Sigmoid colon (tissue), 7 donors: Measurements from ENCODE around the gene CUX1. TPM values are rescaled to one million over a fixed set of nuclear protein-coding genes. Genes with fewer than 3 reads are reported as not detected.

ENCODE experiments used
- DNase-seq: peaks from one replicate; pipeline ENCODE4 v3.0.0-alpha.2; 2019
- H3K27ac ChIP-seq, 4 donors: fragments of 200-600 bp; sonication (generic); one replicate each; pipeline ENCODE4 v1.5.1; 2016 to 2019; ENCODE audit warnings: mild to moderate bottlenecking in 1 of 4
- H3K27me3 ChIP-seq, 3 donors: fragments of 200-600 bp; sonication (generic); one replicate each; pipeline ENCODE4 v1.5.1; 2019; ENCODE audit warnings: mild to moderate bottlenecking in 1 of 3
- H3K36me3 ChIP-seq, 4 donors: fragments of 200-600 bp; sonication (generic); one replicate each; pipeline ENCODE4 v1.5.1; 2016 to 2019
- H3K4me1 ChIP-seq, 4 donors: fragments of 200-600 bp; sonication (generic); one replicate each; pipeline ENCODE4 v1.5.1; 2017 to 2019
- H3K4me3 ChIP-seq, 4 donors: fragments of 200-600 bp; sonication (generic); one replicate each; pipeline ENCODE4 v1.5.1; 2017 to 2019; ENCODE audit warnings: mild to moderate bottlenecking in 2 of 4, moderate library complexity in 1 of 4
- H3K9me3 ChIP-seq, 4 donors: fragments of 200-600 bp in 3 of 4; sonication (generic) in 3 of 4; one replicate each; pipeline versions ENCODE4 v1.5.1 to v1.6.1; 2013 to 2019
- CTCF ChIP-seq, 4 experiments: fragments of 450-650 bp in 3 of 4; fragments of 200-600 bp in 1 of 4; IDR thresholded peaks; one replicate each; pipeline ENCODE4 v1.5.1; 2016 to 2019; ENCODE audit warnings: antibody characterized with exemption in 4 of 4, mild to moderate bottlenecking in 3 of 4, moderate library complexity in 2 of 4
- EP300 ChIP-seq, 4 donors: sonication (generic); formaldehyde crosslinking; IDR thresholded peaks; one replicate each; pipeline ENCODE4 v1.6.1; 2017; ENCODE audit warnings: antibody characterized with exemption in 4 of 4
- POLR2A ChIP-seq, 2 donors: fragments of 450-650 bp; IDR thresholded peaks; one replicate each; pipeline ENCODE4 v1.6.1; 2016; ENCODE audit warnings: antibody characterized with exemption in 2 of 2, mild to moderate bottlenecking in 2 of 2, moderate library complexity in 2 of 2
- POLR2AphosphoS5 ChIP-seq, 4 donors: sonication (generic); formaldehyde crosslinking; IDR thresholded peaks; one replicate each; pipeline ENCODE4 v1.6.1; 2017; ENCODE audit warnings: antibody characterized with exemption in 4 of 4
- WGBS, 2 donors: extraction: QIAGEN DNeasy Blood & Tissue Kit; methylation state at CpG; one replicate each; pipeline ENCODE4 v1.1.7; 2013; 5-methylcytosine and 5-hydroxymethylcytosine counted together
- intact Hi-C: fragments of 100-400 bp; cut with DNase I; formaldehyde crosslinking; loops from one replicate; pipeline ENCODE4 v1.15.1; 2023
- polyA plus RNA-seq, 3 donors: library from polyadenylated mRNA; stranded (reverse); fragments of 200-250 nt; gene quantifications; one replicate each; pipeline ENCODE4 v1.2.3, GENCODE V29; 2013
- total RNA-seq, 4 donors: library from RNA; depleted of rRNA; stranded (reverse); fragments of >200 nt; gene quantifications; one replicate each; pipeline ENCODE4 v1.1.0, GENCODE V29; 2016
- donor health status: healthy with polysubstance abuse.
- donor health status: Bipolar disorder and iron deficiency.
- donor health status: healthy.

Gene CUX1
- total and polyA plus RNA-seq, 7 donors: 46.7 to 127 (median 49.9) TPM

- no peak for DNase-seq
- H3K4me1 ChIP-seq: peaks cover 0 to 14% (median 7%) of the 10 kb centered on the region in 4 donors
- H3K27ac ChIP-seq: no peak overlapping the region
- TF ChIP-seq POLR2AphosphoS5 (IDR thresholded peaks at IDR 0.05): no peak
- intact Hi-C loops: no loop called here
- H3K4me3 ChIP-seq: no peak overlapping the region
- no peaks in the 10 kb centered on the region for H3K27me3 ChIP-seq
- whole genome bisulfite sequencing, 2 donors: 92% methylated on average over 3 of the region's 3 CpGs
- H3K36me3 ChIP-seq: no peaks in the 10 kb centered on the region
- H3K9me3 ChIP-seq: no peaks in the 10 kb centered on the region
Measured at GRCh38 chr7:101782476-101782875, 35.0 kb upstream of the CUX1 start.

- H3K9me3 ChIP-seq: no peaks in the 10 kb centered on the region
- peaks cover 0 to 14% (median 7%) of the 10 kb centered on the region in 4 donors for H3K4me1 ChIP-seq
- no peak for TF ChIP-seq CTCF (IDR thresholded peaks at IDR 0.05)
- TF ChIP-seq EP300 (IDR thresholded peaks at IDR 0.05): no peak
- TF ChIP-seq POLR2AphosphoS5 (IDR thresholded peaks at IDR 0.05): no peak
- no peak for TF ChIP-seq POLR2A (IDR thresholded peaks at IDR 0.05)
- intact Hi-C loops: no loop called here
- 85 to 92% methylated on average over 3 of the region's 3 CpGs for WGBS, 2 donors
- H3K4me3 ChIP-seq: no peak overlapping the region
- no peaks in the 10 kb centered on the region for H3K27me3 ChIP-seq
- H3K36me3 ChIP-seq: no peaks in the 10 kb centered on the region
- no peak overlapping the region for H3K27ac ChIP-seq
- DNase-seq: no peak
Measured at GRCh38 chr7:101782896-101783295, 34.5 kb upstream of the CUX1 start.

DNA sequence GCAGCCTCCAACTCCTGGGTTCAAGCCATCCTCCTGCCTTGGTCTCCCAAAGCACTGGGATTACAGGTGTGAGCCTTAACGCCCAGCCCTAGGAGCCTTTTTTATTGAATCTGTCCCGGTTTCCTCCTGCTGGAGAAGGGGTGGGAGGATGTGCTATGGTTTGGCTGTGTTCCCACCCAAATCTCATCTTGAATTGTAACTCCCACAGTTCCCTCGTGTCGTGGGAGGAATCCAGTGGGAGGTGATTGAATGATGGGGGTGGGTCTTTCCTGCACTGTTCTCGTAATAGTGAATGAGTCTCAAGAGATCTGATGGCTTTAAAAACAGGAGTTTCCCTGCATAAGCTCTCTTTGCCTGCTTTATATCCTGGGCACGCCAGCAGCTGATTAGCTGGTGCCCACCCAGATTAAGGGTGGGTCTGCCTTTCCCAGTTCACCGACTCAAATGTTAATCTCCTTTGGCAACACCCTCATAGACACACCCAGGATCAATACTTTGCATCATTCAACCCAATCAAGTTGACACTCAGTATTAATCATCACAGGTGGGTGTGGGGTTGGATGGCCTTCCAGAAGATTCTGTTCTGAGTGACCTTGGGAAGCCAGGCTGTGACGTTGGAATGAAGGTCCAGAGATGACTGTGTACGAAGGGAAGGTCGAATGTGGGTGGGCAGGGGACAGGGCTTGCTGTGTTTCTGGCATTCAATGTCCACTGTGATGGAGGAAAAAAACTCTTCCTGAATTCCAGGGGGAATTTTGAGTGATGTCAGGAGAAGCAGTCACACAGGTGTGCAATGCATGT, 33.8 kb upstream of the CUX1 start:
- no peak for DNase-seq
- WGBS, 2 donors: 36 to 68% methylated on average over 10 of the region's 10 CpGs
- H3K36me3 ChIP-seq: no peaks in the 10 kb centered on the region
- H3K27me3 ChIP-seq: no peaks in the 10 kb centered on the region
- intact Hi-C loops: no loop called here
- no peaks in the 10 kb centered on the region for H3K9me3 ChIP-seq
- no peak overlapping the region for H3K4me3 ChIP-seq
- TF ChIP-seq POLR2A (IDR thresholded peaks at IDR 0.05) (no peak), POLR2AphosphoS5 (IDR thresholded peaks at IDR 0.05) (no peak), EP300 (IDR thresholded peaks at IDR 0.05) (no peak), CTCF (IDR thresholded peaks at IDR 0.05) (no peak)
- no peak overlapping the region for H3K27ac ChIP-seq
- peaks cover 0 to 14% (median 7%) of the 10 kb centered on the region in 4 donors for H3K4me1 ChIP-seq

- TF ChIP-seq CTCF (IDR thresholded peaks at IDR 0.05) (no peak), POLR2AphosphoS5 (IDR thresholded peaks at IDR 0.05) (peak in 2 of 4 donors; percentile 37 to 39), POLR2A (IDR thresholded peaks at IDR 0.05) (no peak), EP300 (IDR thresholded peaks at IDR 0.05) (no peak)
- Histone ChIP-seq H3K4me3 (no peak overlapping the region), H3K4me1 (peaks cover 0 to 14% (median 7%) of the 10 kb centered on the region in 4 donors), H3K36me3 (no peaks in the 10 kb centered on the region), H3K27me3 (no peaks in the 10 kb centered on the region), H3K9me3 (no peaks in the 10 kb centered on the region), H3K27ac (peak overlapping the region in 2 of 4 donors; percentile 1 to 33)
- no peak for DNase-seq
- WGBS, 2 donors: 51 to 53% methylated on average over 21 of the region's 21 CpGs
- intact Hi-C loops: no loop called here
Measured at GRCh38 chr7:101784292-101785127, 32.9 kb upstream of the CUX1 start.

DNA sequence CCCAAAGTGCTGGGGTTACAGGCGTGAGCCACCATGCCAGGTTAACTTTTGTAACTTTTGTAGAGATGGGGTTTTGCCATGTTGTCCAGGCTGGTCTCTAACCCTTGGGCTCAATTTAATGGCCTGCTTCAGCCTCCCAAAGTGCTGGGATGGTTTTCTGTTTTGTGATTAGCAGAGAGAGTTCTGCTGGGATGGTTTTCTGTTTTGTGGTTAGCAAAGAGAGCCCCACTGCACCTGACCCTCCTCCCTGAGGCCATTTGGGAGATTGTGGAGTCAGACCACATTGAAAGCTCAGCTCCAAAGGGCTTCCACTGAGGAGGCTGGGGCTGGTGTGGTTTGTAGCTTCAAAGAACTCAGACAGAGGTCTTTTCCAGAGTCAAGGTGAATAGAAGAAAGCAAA, 29.6 kb upstream of the CUX1 start:
- intact Hi-C loops: no loop called here
- H3K4me3 ChIP-seq: no peak overlapping the region

More for the DNA sequence above, 29.6 kb upstream of the CUX1 start:
- H3K27ac ChIP-seq: no peak overlapping the region
- no peak for TF ChIP-seq POLR2A (IDR thresholded peaks at IDR 0.05)
- TF ChIP-seq CTCF (IDR thresholded peaks at IDR 0.05): no peak
- no peak for TF ChIP-seq EP300 (IDR thresholded peaks at IDR 0.05)
- TF ChIP-seq POLR2AphosphoS5 (IDR thresholded peaks at IDR 0.05): no peak
- 94 to 97% methylated on average over 1 of the region's 1 CpG for WGBS, 2 donors
- no peaks in the 10 kb centered on the region for H3K9me3 ChIP-seq
- no peaks in the 10 kb centered on the region for H3K36me3 ChIP-seq
- H3K4me1 ChIP-seq: peaks cover 0 to 23% (median 14%) of the 10 kb centered on the region in 4 donors
- DNase-seq: no peak
- no peaks in the 10 kb centered on the region for H3K27me3 ChIP-seq
